Limb (tissue), 2 donors: Measurements from ENCODE around the gene FMO4.
"Not testable (repeated sequence)": the region's sequence is repeated elsewhere in the genome, so short reads cannot be mapped to it uniquely, and the experiment has no call there.

ENCODE experiments used
- DNase-seq, 2 donors: peaks; one replicate each; pipeline ENCODE4 v3.0.0-alpha.2; 2016; ENCODE audit errors: extremely low spot score in 2 of 2

Gene FMO4

DNA sequence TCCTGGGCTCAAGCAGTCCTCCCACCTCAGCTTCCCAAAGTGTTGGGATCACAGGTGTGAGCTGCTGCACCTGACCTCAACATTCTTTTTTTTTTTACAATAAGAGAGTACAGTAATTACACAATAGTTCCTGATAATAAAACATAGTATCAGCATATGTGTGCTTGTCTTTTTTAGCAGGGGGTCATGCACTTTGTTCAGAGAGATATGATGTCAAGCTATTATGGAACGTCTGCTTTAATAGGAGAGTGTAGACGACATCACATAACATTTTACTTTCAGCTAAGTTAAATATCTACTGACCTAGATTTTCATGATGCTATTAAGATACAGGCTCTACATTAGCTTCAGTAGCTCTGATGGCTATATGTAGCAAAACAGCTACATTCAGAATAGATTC lies 70.5 kb downstream of the FMO4 start:
- DNase-seq: no peak

DNA sequence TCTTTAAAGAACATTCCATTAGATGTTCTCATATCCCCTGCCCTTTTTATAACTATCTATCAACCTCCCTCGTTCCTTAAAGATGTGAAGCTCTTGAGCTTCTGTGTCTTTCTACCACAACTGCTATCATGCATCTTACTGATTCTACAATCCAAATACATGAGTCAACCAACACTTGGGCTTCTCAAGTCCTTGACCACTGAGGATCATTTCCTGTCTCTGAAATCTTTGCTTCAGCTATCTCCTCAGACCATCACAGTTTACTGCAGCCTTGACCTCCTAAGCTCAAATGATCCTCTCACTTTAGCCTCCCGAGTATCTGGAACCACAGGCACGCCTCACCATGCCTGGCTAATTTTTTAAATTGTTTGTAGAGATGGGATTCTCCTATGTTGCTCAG lies 75.2 kb downstream of the FMO4 start:
- DNase-seq: no peak

DNA sequence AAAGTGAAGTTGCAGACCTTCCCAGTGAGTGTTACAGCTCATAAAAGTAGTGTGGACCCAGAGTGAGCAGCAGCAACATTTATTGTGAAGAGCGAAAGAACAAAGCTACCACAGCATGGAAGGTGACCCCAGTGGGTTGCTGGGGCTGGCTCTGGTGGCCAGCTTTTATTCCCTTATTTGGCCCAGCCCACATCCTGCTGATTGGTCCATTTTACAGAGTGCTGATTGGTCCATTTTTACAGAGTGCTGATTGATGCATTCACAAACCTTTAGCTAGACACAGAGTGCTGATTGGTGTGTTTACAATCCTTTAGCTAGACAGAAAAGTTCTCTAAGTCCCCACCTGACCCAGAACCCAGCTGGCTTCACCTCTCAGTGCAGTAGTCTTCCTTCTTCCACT lies 76.8 kb downstream of the FMO4 start:
- DNase-seq: not testable (repeated sequence)
